GM19043 (cell line): ENCODE results near the gene CPEB1.

Source experiments
- ATAC-seq: cut with Tn5 transposase; IDR thresholded peaks from one replicate; pipeline ENCODE4 v1.9.1; 2021; ENCODE audit warnings: low read depth; ENCODE audit not compliant: unreplicated experiment

The CPEB1 gene

GRCh38 chr15:82599862-82600261 is 47.3 kb downstream of the CPEB1 start:
- ATAC-seq: no peak

GRCh38 chr15:82597815-82598214 is 49.3 kb downstream of the CPEB1 start:
- no peak for ATAC-seq

- no peak for ATAC-seq
Observed at GRCh38 chr15:82595766-82596165, 51.4 kb downstream of the CPEB1 start.

GRCh38 chr15:82595203-82595602 is 52.0 kb downstream of the CPEB1 start:
- ATAC-seq: no peak

GRCh38 chr15:82587805-82588204 is 59.4 kb downstream of the CPEB1 start:
- ATAC-seq: no peak

- ATAC-seq: no peak
Observed at GRCh38 chr15:82585072-82585471, 62.1 kb downstream of the CPEB1 start.

GRCh38 chr15:82580713-82581112 is 66.5 kb downstream of the CPEB1 start:
- ATAC-seq: no peak

GRCh38 chr15:82575335-82575734 is 71.8 kb downstream of the CPEB1 start:
- ATAC-seq: no peak

GRCh38 chr15:82572986-82573385 is 74.2 kb downstream of the CPEB1 start:
- ATAC-seq: no peak

- ATAC-seq: no peak
Observed at GRCh38 chr15:82572311-82572710, 74.9 kb downstream of the CPEB1 start.

GRCh38 chr15:82571722-82572222 is 75.4 kb downstream of the CPEB1 start:
- ATAC-seq: no peak

GRCh38 chr15:82570721-82571508 is 76.2 kb downstream of the CPEB1 start:
- no peak for ATAC-seq

- ATAC-seq: no peak
Observed at GRCh38 chr15:82569834-82570233, 77.3 kb downstream of the CPEB1 start.

- ATAC-seq: no peak
Observed at GRCh38 chr15:82568986-82569385, 78.2 kb downstream of the CPEB1 start.

- no peak for ATAC-seq
Observed at GRCh38 chr15:82567661-82568060, 79.5 kb downstream of the CPEB1 start.

- ATAC-seq: no peak
Observed at GRCh38 chr15:82566690-82567089, 80.5 kb downstream of the CPEB1 start.

- ATAC-seq: no peak
Observed at GRCh38 chr15:82558502-82558901, 88.7 kb downstream of the CPEB1 start.

- no peak for ATAC-seq
Observed at GRCh38 chr15:82556315-82557035, 90.7 kb downstream of the CPEB1 start.

- no peak for ATAC-seq
Observed at GRCh38 chr15:82554849-82555248, 92.3 kb downstream of the CPEB1 start.

GRCh38 chr15:82554351-82554750 is 92.8 kb downstream of the CPEB1 start:
- no peak for ATAC-seq

- no peak for ATAC-seq
Observed at GRCh38 chr15:82553846-82554245, 93.3 kb downstream of the CPEB1 start.

- no peak for ATAC-seq
Observed at GRCh38 chr15:82552861-82553260, 94.3 kb downstream of the CPEB1 start.
